ENCODE results near the gene RPS25.
"Not testable (repeated sequence)": the region's sequence is repeated elsewhere in the genome, so short reads cannot be mapped to it uniquely, and the experiment has no call there.

Gene RPS25

DNA sequence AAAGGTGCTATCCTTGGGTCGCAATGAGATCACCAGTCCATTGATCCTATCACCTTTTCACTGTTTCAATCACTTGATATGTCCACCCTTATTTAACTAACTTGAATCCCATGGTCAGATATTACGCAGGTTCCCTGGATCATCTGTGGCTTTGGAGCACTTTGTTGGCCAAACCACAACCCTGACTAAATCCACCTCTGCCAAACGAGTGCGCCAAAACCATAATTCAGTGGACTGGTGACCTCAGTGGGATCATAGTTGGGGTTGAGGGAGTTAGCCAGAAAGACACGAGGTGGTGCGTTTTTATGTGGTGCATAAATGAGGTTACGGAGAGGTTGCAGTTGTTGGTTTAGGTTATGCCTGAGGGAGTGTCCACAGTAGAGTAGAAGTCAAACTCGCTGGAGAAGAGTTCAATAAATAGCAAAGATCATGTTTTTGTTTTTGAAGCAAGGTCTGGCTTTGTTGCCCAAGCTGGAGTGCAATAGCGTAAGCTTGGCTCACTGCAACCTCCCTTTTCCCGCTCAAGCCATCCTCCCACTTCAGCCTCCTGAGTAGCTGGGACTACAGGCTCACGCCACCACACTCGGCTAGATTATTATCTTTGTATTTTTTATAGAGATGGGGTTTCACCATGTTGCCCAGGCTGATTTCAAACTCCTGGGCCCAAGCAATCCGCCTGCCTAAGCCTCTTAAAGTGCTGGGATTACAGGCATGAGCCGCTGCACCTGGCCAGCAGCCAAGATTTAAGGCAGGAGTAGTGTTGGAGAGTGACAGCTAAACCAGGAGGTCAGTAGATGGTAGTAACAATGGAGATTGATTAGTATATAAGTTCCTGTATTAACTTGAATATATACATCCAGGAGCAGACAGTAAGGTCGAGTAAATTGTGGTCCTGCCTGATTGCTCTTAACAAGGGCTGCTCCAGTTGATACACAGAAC is 42.1 kb downstream of the RPS25 start:
- no peak for DNase-seq (ENCODE audit: low spot score)
- TF ChIP-seq, protein P1, sequence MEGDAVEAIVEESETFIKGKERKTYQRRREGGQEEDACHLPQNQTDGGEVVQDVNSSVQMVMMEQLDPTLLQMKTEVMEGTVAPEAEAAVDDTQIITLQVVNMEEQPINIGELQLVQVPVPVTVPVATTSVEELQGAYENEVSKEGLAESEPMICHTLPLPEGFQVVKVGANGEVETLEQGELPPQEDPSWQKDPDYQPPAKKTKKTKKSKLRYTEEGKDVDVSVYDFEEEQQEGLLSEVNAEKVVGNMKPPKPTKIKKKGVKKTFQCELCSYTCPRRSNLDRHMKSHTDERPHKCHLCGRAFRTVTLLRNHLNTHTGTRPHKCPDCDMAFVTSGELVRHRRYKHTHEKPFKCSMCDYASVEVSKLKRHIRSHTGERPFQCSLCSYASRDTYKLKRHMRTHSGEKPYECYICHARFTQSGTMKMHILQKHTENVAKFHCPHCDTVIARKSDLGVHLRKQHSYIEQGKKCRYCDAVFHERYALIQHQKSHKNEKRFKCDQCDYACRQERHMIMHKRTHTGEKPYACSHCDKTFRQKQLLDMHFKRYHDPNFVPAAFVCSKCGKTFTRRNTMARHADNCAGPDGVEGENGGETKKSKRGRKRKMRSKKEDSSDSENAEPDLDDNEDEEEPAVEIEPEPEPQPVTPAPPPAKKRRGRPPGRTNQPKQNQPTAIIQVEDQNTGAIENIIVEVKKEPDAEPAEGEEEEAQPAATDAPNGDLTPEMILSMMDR (IDR thresholded peaks at IDR 0.05; ENCODE audit: extremely low read depth, insufficient read depth, missing control alignments) = no peak
- in situ Hi-C loops (cut with MboI; ENCODE audit: low pct_unique_long_range_greater_than_20kb, low sequenced_read_pairs, unreplicated experiment) = no loop called here

DNA sequence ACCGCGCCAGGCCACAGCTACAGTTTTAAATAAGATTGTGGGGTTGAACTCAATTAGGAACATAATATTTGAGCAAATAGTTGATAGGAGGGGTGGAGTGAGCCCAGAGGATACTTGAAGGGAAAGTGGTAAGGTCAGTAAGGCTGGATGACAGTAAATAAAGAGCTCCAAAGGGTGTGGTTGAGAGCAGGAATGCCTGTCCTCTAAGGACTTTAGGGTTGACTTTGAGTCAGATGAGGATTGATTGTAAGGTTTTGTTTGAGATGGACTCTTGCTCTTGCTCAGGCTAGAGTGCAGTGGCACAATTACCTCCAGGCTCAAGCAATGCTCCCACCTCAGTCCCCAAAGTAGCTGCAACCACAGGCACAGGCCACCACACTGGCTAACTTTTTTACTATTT is 44.2 kb downstream of the RPS25 start:
- in situ Hi-C loops (cut with MboI; ENCODE audit: low pct_unique_long_range_greater_than_20kb, low sequenced_read_pairs, unreplicated experiment) = no loop called here
- DNase-seq (ENCODE audit: low spot score) = no peak
- TF ChIP-seq, protein P1 (IDR thresholded peaks at IDR 0.05; ENCODE audit: extremely low read depth, insufficient read depth, missing control alignments) = no peak

GRCh38 chr11:118971646-118972045 is 46.5 kb downstream of the RPS25 start, which contains the start of gene FOXR1:
FOXR1 (plus strand) TSS chr11:118971761; CDS start chr11:118971932, 171 bp downstream.
- in situ Hi-C loops (cut with MboI; ENCODE audit: low pct_unique_long_range_greater_than_20kb, low sequenced_read_pairs, unreplicated experiment) = no loop called here
- TF ChIP-seq, protein P1 (IDR thresholded peaks at IDR 0.05; ENCODE audit: extremely low read depth, insufficient read depth, missing control alignments) = no peak
- DNase-seq (ENCODE audit: low spot score) = no peak

- in situ Hi-C loops (cut with MboI; ENCODE audit: low pct_unique_long_range_greater_than_20kb, low sequenced_read_pairs, unreplicated experiment) = not testable (repeated sequence)
Measured at GRCh38 chr11:118969508-118969907, 48.6 kb downstream of the RPS25 start.

More at GRCh38 chr11:118969508-118969907, 48.6 kb downstream of the RPS25 start:
- not testable (repeated sequence) for DNase-seq (ENCODE audit: low spot score)
